Sciatic nerve (tissue), 2 donors: ENCODE data around the gene ANKRD55. TPM values are rescaled to one million over a fixed set of nuclear protein-coding genes. Genes with fewer than 3 reads are reported as not detected.
"Not testable (repeated sequence)": the region's sequence is repeated elsewhere in the genome, so short reads cannot be mapped to it uniquely, and the experiment has no call there.

Source experiments
- ATAC-seq: fragments of 200-7000 bp; cut with Tn5 transposase; one replicate; pipeline ENCODE4 v1.9.1; 2020; ENCODE audit warnings: mild to moderate bottlenecking, moderate library complexity
- DNase-seq: peaks from one replicate; pipeline ENCODE4 v3.0.0-alpha.2; 2020; ENCODE audit warnings: low spot score
- intact Hi-C: fragments of 100-400 bp; cut with DNase I; formaldehyde crosslinking; loops from one replicate; pipeline ENCODE4 v1.14.2; 2022
- total RNA-seq: library from RNA; stranded (reverse); fragmentation: NEBNext Ultra II Directional; extraction: Animal tissue kit (Norgen Biotek cat#: 25700); gene quantifications from one replicate; pipeline ENCODE4 v1.2.1, GENCODE V29; 2021
- donor health status: DM: no; HTN: no; CAD: no.
- donor health status: DM: no; HTN: no; CAD: no.

ANKRD55 gene
- total RNA-seq, 1 donor from 2014 or later = not detected

DNA sequence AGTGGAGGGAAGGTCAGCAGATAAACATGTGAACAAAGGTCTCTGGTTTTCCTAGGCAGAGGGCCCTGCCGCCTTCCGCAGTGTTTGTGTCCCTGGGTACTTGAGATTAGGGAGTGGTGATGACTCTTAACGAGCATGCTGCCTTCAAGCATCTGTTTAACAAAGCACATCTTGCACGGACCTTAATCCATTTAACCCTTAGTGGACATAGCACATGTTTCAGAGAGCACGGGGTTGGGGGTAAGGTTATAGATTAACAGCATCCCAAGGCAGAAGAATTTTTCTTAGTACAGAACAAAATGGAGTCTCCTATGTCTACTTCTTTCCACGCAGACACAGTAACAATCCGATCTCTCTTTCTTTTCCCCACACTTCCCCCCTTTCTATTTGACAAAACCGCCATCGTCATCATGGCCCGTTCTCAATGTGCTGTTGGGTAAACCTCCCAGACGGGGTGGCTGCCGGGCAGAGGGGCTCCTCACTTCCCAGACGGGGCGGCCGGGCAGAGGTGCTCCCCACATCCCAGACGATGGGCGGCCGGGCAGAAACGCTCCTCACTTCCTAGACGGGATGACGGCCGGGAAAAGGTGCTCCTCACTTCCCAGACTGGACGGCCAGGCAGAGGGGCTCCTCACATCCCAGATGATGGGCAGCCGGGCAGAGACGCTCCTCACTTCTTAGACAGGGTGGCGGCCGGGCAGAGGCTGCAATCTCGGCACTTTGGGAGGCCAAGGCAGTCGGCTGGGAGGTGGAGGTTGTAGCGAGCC, 24.8 kb upstream of the ANKRD55 start:
- DNase-seq, ATAC-seq, intact Hi-C loops: not testable (repeated sequence)

DNA sequence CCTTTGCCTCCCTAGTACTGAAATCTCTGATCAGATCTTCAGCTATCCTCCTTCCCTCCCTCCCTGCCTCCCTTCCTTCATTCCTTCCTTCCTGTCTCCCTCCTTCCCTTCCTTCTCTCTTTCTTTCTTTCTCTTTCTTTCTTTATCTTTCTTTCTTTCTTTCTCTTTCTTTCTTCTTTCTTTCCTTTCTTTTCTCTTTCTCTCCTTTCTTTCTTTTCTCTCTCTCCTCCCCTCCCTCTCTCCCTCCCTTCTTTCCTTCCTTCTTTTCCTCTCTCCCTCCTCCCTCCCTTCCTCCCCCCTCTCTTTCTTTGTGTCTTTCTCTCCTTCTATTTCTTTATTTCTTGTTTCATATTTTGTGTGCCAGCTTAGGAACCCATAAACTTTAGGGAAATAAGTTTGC, 23.9 kb upstream of the ANKRD55 start:
- ATAC-seq (no peak), DNase-seq (no peak)
- intact Hi-C loops = no loop called here

DNA sequence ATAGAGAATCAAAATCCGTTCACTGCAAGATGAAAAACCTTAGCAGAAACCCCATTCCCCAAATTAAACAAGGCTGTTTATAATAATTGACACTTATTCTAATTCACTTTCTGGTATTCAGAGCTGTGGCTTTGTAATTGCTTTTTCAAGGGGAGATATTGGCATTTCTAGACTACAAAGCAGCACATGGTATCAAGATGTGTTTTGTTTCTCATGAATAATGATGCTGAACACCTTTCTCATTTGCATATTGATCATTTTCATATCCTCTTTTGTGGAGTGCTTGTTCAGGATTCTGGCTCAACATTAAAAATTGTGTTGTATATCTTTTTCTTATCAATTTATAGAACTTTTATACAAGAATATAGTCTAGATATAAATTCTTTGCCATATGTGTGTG, 22.4 kb upstream of the ANKRD55 start:
- ATAC-seq = no peak
- no peak for DNase-seq
- intact Hi-C loops = no loop called here

DNA sequence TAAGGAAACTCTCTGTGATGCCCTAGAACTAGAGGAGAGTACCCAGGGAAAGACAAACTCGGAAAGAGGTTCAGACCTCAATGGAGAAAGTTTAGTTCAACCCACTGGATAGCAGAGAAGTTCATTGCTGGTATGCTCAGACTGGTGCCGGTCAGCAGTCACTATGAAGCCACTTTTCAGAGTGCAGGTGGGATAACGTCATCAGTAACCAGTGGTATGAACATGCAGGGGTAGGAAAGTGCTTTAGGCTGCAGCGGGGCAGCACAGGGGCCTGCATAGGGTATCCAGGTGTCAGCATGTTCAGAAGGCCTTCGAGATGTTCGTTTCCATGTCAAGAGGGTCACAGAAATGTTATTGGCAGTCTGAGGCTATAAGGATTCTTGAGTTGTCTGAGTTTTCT, 20.8 kb upstream of the ANKRD55 start:
- no peak for ATAC-seq
- DNase-seq = no peak
- intact Hi-C loops = no loop called here

DNA sequence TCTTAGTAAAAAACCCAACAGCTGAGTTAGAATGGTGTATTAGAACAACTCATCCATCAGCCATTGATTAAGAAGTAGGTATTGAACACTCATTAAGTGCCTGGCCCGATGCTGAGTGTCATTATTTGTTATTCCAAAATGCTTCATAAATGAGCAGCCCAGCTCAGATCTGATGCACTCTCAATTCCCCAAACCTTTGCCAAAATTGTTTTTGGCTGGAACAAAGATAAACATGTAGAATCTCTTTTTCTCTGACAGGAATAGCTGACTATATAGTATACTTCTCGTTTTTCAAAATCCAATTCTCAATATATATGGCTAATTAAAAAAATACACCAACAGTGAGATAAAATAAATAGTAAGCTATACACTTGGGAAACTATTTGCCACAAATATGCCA, 20.0 kb upstream of the ANKRD55 start:
- intact Hi-C loops = no loop called here
- DNase-seq (no peak), ATAC-seq (no peak)

DNA sequence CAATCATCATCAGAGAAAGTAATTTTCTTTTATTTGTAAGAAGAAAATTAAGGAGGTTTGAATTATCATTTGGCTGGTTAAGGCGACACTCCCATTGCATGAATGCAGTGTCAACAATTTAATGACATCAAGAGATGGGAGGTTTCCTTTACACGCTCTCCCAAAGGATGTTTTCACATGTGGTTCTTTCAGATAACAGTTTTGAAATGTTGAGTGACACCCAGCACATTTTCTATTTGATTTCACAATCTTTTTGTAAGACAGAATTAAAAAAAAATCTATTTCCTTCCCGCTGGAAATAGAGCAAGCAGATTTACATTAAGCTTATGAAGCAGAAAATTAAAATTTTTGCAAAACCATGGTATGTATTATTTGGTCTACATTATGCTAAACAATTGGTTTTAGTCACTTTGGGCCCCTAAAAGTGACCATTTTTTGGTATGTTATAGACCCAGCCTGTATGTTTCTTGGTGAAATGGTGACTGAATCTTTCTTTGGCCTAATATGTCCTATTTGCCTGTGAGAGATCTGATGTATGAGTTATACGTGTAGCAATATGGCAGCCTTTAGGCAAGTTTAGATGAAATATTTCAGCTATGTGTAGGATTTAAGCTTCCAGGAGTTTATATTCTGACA, 18.9 kb upstream of the ANKRD55 start:
- intact Hi-C loops = no loop called here
- DNase-seq (no peak), ATAC-seq (no peak)

DNA sequence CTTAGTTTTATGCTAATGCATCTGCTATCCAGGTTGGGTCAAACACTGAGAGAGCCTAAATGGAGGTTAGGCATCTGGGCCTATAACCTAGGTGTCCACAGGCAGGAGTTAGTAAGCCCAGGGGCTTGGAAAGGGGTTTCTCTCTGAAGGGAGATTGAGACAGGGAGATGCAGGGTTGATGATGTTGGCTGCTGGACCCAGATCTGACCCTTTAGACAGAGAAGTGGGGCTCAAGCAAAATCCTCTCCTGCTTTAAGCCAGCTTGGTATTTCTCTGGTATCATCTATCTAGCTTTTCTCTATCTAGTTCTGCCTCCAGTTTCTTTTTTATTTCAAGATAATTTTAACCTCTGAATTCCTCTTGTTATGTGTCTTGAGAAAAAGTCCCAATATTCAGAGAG, 18.3 kb upstream of the ANKRD55 start:
- intact Hi-C loops = no loop called here
- ATAC-seq (no peak), DNase-seq (no peak)

DNA sequence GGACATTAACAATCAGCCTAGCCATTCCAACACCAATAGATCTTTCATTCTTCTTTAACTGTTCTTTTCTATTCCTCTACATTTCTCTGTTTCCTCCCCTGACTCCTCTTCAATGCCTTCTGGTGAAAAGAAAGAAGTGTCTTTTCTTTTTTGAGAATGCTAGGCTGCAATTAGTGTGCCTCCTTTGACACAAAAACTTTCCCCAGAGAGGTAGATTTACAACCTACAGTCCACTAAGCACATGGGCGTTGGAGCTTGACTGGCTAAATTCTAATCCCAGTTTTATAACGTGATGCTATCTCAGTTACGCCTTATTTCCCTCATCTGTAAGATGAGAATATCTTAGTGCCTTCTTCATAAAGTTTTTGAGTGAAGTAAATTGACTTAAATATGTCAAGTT, 16.9 kb upstream of the ANKRD55 start:
- ATAC-seq (no peak), DNase-seq (no peak)
- intact Hi-C loops = no loop called here

DNA sequence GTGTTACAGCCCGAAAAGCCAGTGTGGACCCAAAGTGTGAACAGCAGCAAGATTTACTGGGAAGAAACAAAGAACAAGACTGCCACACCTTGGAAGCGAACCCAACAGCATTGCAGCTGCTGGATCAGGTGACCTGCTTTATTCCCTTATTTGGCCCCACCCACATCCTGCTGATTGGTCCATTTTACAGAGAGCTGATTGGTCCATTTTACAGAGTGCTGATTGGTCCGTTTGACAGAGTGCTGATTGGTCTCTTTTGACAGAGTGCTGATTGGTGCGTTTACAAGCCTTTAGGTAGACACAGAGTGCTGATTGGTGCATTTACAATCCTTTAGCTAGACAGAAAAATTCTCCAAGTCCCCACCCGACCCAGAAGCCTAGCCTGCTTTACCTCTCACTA, 16.0 kb upstream of the ANKRD55 start:
- intact Hi-C loops, DNase-seq, ATAC-seq: not testable (repeated sequence)

DNA sequence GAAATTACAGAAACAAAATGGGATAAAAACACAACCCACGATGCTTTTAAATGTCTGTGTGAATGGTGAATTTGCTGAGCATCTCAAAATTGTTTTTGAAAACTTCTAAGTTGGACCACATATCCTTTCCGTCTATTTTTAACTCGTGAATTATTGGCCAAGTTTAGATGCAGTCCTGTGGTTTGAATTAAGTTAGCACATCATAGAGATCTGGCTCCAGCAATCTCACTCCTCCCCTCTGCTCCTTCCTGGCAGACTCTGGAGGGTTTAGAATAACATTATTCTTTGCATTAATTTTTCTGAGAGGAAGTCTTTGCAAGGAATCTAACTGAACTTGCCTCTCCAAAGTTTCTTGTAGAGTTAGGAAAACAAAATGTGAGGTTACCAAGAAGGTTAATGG, 14.5 kb upstream of the ANKRD55 start:
- intact Hi-C loops = no loop called here

DNA sequence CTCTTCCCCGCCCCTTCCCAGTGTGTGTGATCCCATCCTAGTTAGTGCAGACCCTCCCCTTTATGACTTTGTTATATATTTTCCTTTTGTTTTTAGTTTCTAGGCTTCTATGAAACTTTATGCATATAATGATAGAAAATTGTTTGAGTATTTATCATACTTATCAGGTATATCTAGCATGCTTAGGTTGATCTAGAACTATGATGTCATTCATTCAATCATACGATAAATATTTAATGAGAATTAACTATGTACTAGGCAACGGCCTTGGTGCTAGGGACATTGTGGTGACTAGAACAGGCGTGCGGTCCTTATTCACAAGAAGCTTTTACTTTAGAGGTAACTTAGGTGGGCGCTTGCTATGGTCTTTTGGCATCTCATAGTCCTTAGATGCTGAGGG, 13.6 kb upstream of the ANKRD55 start:
- DNase-seq = no peak
- intact Hi-C loops = no loop called here
- no peak for ATAC-seq

More for the DNA sequence above, 14.5 kb upstream of the ANKRD55 start:
- no peak for DNase-seq
- ATAC-seq = no peak

DNA sequence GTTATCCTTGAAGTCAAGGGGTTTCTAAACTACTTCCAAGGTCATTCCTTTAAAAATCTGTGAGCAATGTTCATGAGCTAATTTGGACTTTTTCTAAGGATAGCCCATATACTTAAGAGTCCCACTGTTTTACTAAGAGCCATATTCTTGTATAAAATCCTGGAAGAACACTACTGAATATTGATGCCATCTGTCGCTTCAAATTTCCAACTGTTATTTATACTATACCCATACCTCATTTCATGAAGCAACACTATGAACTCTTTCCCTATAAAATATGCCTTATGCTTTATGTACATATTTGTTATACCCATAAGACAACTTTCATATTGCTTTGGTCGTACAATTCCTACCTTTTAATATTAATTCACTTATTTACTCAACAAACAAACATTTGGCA, 12.4 kb upstream of the ANKRD55 start:
- intact Hi-C loops = no loop called here
- DNase-seq (no peak), ATAC-seq (no peak)

DNA sequence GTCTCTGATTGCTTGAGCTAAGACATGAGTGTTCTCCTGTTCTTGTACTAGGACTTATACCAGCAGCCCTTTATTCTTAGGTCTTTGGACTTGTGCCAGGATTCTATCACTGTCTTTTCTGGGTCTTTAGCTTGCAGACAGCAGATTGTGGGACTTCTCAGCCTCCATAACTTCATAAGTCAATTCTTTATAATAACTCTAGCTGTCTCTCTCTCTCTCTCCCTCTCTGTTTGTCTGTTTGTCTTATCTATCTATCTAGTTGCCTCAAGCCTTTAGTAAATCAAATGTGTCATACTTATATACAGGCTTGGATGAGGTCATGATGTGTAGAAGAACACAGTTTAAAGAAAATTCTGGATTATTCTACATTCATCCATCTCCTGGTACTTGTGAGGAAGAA, 11.5 kb upstream of the ANKRD55 start:
- DNase-seq = no peak
- intact Hi-C loops = no loop called here
- ATAC-seq = no peak

DNA sequence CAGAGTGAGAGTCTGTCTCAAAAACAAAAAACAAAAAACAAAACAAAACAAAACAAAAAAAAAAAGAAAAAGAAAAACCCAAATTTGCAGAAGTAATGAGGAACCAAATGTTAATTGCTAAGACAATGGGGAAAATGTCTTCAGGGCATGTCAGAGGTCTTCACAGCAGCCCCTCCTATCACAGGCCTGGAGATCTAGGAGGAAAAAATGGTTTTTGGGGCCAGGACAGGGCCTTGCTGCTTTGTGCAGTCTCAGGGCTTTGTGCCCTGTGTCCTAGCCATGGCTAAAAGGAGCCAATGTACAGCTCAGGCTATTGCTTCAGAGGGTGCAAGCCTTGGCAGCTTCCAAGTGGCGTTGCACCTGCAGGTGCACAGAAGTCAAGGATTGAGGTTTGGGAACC, 9.1 kb upstream of the ANKRD55 start:
- intact Hi-C loops, DNase-seq, ATAC-seq: not testable (repeated sequence)

DNA sequence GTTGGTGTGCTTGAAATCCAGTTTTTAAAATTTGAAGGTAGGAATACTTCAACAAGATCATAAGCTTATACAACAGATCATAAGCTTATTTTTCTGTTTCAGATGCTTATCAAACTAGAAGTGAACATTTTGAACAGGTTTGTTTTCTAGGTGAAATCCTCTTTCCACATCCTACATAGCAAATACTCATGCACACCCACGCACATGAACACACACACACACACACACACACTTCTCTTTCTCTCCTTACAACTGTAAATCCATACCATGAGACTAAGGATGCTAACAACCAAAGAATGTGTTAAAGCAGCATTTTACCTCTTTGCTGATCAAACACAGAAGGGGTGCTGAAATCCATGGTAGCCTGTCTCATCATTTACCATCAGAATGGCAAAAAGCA, 592 bp downstream of the ANKRD55 start:
- ATAC-seq (no peak), DNase-seq (no peak)
- intact Hi-C loops = no loop called here

DNA sequence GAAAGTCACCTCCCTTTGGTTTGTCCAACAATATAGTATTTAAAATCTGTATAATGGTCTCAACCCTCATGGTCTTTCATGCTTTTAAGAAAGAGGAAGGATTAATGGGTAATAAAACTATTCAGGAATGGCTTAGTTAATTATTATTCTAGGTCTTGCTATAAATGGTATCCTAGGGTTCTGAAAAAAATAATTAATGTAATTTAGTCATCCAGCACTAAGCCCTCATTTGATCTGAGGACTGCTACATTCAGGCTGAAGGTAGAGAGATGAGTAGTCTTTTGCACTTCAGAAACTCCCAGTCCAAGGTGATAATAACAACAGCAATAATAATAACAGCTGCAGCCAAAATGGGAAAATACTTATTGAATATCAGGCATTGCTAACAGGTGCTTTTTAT, 2.6 kb downstream of the ANKRD55 start:
- ATAC-seq = no peak
- intact Hi-C loops = no loop called here
- DNase-seq = no peak

DNA sequence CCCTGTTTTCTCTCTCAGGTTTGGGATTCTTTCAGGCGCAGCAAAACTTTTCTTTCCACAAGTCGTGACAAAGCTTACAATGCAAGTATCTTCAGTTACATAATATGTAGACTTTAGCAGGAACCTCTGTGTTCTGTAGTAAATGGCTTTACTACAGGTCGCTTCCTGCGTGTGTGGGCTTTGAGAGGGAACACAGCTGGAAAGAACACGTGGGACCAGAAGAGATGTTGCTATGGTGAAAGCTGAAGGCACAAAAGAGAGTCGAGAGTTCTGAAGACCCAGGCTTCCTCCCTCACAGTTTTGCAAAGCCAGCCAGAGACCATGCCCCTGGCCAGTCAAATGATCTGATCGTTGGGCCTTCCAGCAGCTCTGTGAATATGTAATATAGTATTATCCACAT, 4.0 kb downstream of the ANKRD55 start:
- ATAC-seq = no peak
- intact Hi-C loops = no loop called here
- DNase-seq = no peak

DNA sequence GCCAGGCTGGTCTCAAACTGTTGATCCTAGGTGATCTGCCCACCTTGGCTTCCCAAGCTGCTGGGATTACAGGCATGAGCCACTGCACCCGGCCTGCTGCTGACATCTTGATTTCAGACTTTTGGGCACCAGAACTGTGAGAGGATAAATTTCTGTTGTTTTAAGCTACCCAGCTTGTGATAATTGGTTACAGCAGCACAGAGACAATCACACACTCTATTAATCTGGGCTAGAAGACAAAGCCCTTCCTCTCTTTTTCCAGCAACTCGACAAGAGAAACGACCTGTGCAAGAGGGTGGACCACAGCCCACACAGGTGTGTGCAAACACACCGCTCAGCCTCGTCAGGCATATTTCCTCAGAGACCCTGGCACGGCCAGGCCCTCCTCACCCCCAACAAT, 4.5 kb downstream of the ANKRD55 start:
- ATAC-seq (no peak), DNase-seq (no peak)
- intact Hi-C loops = no loop called here

DNA sequence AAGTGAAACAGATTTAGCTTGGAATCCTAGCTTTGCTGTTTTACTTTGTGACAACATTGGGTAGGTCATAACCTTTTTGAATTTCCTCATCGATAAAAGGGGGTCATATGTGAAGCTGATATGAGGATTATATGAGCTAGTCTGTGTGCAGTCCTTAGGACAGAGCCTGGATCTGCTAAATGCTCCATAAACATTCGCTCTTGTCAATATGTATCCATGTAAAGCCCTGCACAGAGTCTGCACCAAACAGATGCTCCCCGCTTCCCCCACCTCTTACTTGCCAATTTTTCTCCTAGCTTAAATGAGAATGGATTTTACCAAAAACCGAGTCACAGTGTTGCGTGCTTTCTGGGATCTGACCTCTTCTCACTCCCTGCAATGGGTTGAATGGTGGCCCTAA, 5.4 kb downstream of the ANKRD55 start:
- ATAC-seq (no peak), DNase-seq (no peak)
- intact Hi-C loops = no loop called here

DNA sequence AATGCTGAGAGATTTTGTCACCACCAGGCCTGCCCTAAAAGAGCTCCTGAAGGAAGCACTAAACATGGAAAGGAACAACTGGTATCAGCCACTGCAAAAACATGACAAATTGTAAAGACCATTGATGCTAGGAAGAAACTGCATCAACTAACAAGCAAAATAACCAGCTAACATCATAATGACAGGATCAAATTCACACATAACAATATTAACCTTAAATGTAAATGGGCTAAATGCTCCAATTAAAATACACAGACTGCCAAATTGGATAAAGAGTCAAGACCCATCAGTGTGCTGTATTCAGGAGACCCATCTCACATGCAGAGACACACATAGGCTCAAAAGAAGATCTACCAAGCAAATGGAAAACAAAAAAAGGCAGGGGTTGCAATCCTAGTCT, 9.8 kb downstream of the ANKRD55 start:
- ATAC-seq, intact Hi-C loops, DNase-seq: not testable (repeated sequence)

DNA sequence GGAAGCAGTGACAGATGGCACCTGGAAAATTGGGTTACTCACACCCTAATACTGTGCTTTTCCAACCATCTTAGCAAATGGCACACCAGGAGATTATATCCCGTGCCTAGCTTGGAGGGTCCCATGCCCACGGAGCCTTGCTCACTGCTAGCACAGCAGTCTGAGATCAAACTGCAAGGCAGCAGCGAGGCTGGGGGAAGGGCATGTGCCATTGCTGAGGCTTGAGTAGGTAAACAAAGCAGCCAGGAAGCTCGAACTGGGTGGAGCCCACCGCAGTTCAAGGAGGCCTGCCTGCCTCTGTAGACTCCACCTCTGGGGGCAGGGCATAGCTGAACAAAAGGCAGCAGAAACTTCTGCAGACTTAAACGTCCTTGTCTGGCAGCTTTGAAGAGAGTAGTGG, 11.5 kb downstream of the ANKRD55 start:
- ATAC-seq, intact Hi-C loops, DNase-seq: not testable (repeated sequence)
